HFFc6 (cell line): Measurements from ENCODE around the gene DAZAP1. TPM values are rescaled to one million over a fixed set of nuclear protein-coding genes. Genes with fewer than 3 reads are reported as not detected.

ENCODE experiments used
- DNase-seq: peaks from one replicate; pipeline ENCODE4 v3.0.0-alpha.2; 2018
- H3K27ac Mint-ChIP-seq: 2 replicates; pipeline ENCODE4 v1.8.0; 2020; ENCODE audit warnings: mild to moderate bottlenecking, mixed read lengths
- H3K27me3 Mint-ChIP-seq: 2 replicates; pipeline ENCODE4 v1.8.0; 2021; ENCODE audit warnings: mild to moderate bottlenecking, moderate library complexity, mixed read lengths; ENCODE audit not compliant: insufficient read depth
- H3K36me3 Mint-ChIP-seq: 2 replicates; pipeline ENCODE4 v1.8.0; 2021; ENCODE audit warnings: low read depth, mixed read lengths
- H3K4me1 Mint-ChIP-seq: 2 replicates; pipeline ENCODE4 v1.8.0; 2020; ENCODE audit warnings: low read depth, mixed read lengths
- H3K4me3 Mint-ChIP-seq: 2 replicates; pipeline ENCODE4 v1.8.0; 2020; ENCODE audit warnings: mild to moderate bottlenecking, moderate library complexity, mixed read lengths
- H3K9me3 Mint-ChIP-seq: 2 replicates; pipeline ENCODE4 v1.8.0; 2020; ENCODE audit warnings: mild to moderate bottlenecking, mixed read lengths
- total RNA-seq, 6 experiments: library from RNA; stranded (reverse); fragmentation: NEBNext Ultra II Directional; extraction: Animal tissue kit (Norgen Biotek cat#: 25700); gene quantifications; 2 replicates in 1 of 6; 3 replicates in 5 of 6; pipeline ENCODE4 v1.2.3, GENCODE V29; 2021
- TF ChIP-seq, protein P1 (sequence below): fragments of 200-600 bp; sonication (generic); IDR thresholded peaks from 2 replicates; pipeline ENCODE4 v1.5.0; 2021; ENCODE audit warnings: antibody characterized with exemption, mild to moderate bottlenecking

The DAZAP1 gene
- total RNA-seq, 6 experiments from 2014 or later = 87.2 to 109 (median 103) TPM

DNA sequence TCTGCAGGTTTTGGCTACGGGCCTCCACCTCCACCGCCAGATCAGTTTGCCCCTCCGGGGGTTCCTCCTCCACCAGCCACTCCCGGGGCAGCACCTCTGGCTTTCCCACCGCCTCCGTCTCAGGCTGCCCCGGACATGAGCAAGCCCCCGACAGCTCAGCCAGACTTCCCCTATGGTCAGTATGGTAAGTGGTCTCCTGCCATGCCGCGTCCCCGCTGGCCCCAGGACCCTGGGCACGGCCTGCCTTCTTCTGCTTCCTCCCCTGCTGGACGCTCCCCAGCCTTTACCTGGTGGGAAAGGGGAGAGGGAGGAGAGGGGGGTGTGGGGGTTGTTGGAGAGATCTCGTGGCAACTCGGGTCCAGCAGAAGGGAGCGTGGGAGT, 25.1 kb downstream of the DAZAP1 start:
- TF ChIP-seq, protein P1, sequence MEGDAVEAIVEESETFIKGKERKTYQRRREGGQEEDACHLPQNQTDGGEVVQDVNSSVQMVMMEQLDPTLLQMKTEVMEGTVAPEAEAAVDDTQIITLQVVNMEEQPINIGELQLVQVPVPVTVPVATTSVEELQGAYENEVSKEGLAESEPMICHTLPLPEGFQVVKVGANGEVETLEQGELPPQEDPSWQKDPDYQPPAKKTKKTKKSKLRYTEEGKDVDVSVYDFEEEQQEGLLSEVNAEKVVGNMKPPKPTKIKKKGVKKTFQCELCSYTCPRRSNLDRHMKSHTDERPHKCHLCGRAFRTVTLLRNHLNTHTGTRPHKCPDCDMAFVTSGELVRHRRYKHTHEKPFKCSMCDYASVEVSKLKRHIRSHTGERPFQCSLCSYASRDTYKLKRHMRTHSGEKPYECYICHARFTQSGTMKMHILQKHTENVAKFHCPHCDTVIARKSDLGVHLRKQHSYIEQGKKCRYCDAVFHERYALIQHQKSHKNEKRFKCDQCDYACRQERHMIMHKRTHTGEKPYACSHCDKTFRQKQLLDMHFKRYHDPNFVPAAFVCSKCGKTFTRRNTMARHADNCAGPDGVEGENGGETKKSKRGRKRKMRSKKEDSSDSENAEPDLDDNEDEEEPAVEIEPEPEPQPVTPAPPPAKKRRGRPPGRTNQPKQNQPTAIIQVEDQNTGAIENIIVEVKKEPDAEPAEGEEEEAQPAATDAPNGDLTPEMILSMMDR = no peak
- no peaks in the 10 kb centered on the region for H3K36me3 Mint-ChIP-seq
- H3K4me1 Mint-ChIP-seq = no peaks in the 10 kb centered on the region
- no peak overlapping the region for H3K4me3 Mint-ChIP-seq
- H3K9me3 Mint-ChIP-seq = no peaks in the 10 kb centered on the region
- peaks cover 4% of the 10 kb centered on the region; the same call in 1 of the 2 replicates for H3K27me3 Mint-ChIP-seq
- H3K27ac Mint-ChIP-seq = no peak overlapping the region
- DNase-seq = no peak

DNA sequence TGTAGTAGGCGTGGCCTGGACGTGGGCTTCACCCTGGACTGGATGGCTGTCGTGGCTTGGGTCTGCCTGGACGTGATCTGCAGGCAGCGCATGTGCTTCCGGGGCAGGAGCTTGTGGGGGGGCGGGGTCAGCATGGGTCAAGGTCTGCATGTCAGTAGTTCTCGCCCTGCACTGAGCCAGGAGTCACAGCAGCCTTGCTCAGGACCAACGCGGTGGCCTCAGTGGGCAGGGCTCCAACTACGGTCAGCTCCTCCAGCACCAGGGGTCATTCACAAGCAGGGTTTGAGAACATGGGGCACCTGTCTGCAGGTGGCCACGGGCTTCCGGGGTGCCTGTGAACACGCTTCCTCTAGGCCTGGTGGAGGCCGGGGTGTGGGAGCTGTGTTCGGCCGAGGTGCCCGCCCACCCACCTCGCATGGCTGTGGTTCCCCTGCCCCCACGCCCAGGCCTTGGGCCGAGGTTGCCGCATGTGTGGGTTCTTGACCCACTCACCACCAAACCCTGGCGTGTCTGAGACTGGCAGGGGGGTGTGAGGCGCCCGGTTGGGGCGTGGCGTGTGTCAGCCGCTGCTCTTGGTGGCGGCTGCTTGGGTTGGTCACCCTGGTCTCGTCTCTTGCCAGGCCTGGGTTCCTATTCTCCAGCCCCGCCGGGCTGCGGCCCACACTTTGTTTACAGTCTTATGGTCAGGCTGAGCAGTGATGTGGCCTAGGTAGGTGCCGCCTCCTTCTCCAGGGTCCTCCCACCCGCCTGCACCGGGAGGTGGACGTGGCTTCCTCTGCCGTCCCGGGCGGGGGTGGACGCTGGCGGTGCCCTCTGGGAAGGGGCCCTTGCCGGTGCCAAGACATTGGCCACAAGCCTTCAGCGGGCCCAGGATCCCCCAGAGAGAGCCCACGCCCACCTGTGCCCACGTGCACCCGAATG, 26.0 kb downstream of the DAZAP1 start:
- H3K9me3 Mint-ChIP-seq = no peaks in the 10 kb centered on the region
- H3K4me3 Mint-ChIP-seq = no peak overlapping the region
- no peak for DNase-seq
- H3K27me3 Mint-ChIP-seq = peaks cover 11% of the 10 kb centered on the region
- no peak overlapping the region for H3K27ac Mint-ChIP-seq
- TF ChIP-seq, protein P1 = no peak
- 0 out of 2 replicates have a peak, but pooled peaks cover 3% of the 10 kb centered on the region for H3K36me3 Mint-ChIP-seq
- H3K4me1 Mint-ChIP-seq = peaks cover 6% of the 10 kb centered on the region; the same call in 1 of the 2 replicates

DNA sequence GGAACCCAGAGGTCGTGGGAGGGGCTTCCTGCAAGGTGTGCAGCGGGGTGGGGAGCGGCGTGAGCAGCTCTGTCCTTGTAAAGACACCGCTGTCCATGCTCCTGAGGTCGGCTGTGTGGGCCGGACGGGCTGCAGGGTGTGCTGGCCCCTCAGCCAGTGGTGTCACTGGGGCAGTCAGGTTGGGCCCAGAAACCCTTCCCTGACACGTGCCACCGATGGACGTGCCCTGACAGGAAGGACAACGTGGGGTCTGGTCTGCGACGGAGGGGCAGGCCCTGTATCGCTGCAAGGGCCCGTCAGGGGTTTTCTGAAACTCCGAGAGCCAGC, 26.6 kb downstream of the DAZAP1 start:
- Mint-ChIP-seq H3K27me3 (peaks cover 12% of the 10 kb centered on the region), H3K9me3 (no peaks in the 10 kb centered on the region), H3K4me3 (no peak overlapping the region), H3K4me1 (peaks cover 6% of the 10 kb centered on the region; the same call in 1 of the 2 replicates), H3K27ac (no peak overlapping the region), H3K36me3 (peaks cover 7% of the 10 kb centered on the region)
- DNase-seq = no peak
- TF ChIP-seq, protein P1 = no peak

DNA sequence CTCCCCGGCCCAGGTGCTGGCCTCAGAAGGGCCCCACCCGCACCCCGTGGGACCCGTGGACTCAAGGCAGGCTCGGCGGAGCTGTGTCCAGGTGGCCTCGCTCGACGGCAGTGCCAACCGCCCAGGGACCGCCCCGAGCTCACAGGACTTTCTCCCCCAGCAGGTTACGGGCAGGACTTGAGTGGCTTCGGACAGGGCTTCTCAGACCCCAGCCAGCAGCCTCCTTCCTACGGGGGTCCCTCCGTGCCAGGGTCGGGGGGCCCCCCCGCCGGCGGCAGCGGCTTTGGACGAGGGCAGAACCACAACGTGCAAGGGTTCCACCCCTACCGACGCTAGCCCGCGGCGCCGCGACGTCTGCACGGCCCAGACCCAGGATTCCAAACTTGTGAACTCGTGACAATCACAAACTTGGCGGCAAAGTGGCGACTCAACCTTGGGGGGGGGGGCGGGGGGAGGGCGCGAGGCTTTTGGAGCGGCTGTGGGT, 27.2 kb downstream of the DAZAP1 start:
- Mint-ChIP-seq H3K9me3 (no peaks in the 10 kb centered on the region), H3K4me1 (peaks cover 9% of the 10 kb centered on the region; the same call in 1 of the 2 replicates), H3K4me3 (no peak overlapping the region), H3K27ac (no peak overlapping the region), H3K27me3 (peaks cover 16% of the 10 kb centered on the region), H3K36me3 (peaks cover 13% of the 10 kb centered on the region)
- DNase-seq = no peak
- TF ChIP-seq, protein P1 = no peak

DNA sequence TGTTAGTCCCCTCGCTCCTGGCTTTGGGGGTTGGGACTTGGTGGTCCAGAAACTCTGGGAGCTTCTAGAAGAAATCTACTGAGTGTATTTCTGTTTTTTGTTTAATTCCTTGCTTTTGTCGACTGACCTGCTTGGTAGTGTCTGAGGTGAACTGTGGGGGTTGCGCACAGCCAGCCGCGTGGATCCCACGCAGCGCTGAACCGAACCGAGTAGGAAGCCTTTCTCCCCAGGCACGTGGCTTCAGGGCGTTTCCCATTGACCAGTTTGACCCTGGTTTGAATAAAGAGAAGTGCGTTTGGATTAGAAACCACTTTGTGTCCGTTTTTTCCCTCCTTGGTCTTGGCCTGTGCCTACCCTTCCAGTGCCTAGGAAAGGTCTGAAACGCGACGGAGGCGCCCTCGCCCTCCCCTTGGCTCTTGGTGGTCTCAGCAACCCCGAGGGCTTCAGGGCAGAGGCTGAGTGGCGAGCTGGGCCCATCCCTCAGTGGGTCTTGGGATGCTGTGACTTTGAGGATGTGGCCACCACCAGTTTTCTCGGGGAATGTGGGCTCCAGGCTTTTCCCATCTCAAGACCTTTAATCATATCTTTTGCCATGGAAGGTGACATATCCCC, 28.1 kb downstream of the DAZAP1 start:
- Mint-ChIP-seq H3K9me3 (no peaks in the 10 kb centered on the region), H3K27ac (peak overlapping the region; percentile 43; the same call in 1 of the 2 replicates), H3K36me3 (peaks cover 17% of the 10 kb centered on the region), H3K4me3 (no peak overlapping the region; the same call in 1 of the 2 replicates), H3K27me3 (peaks cover 18% of the 10 kb centered on the region), H3K4me1 (peaks cover 11% of the 10 kb centered on the region; the same call in 1 of the 2 replicates)
- no peak for DNase-seq
- TF ChIP-seq, protein P1 = no peak
